Left lung (tissue), 10 donors: Measurements from ENCODE around the gene C1QTNF2. TPM values are rescaled to one million over a fixed set of nuclear protein-coding genes. Genes with fewer than 3 reads are reported as not detected.
A peak's percentile ranks its signal among the peaks of the same experiment; 100 is the strongest.

Experiments used
- ATAC-seq: fragments of 200-7000 bp; cut with Tn5 transposase; one replicate; pipeline ENCODE4 v1.9.1; 2020; ENCODE audit warnings: moderate library complexity
- DNase-seq, 4 donors: peaks; one replicate each; pipeline ENCODE4 v3.0.0-alpha.2; 2013 to 2020
- H3K27ac ChIP-seq, 2 donors: fragments of 200-600 bp; sonication (generic) in 1 of 2; one replicate each; pipeline versions ENCODE4 v1.5.0 to v1.8.0; 2020 to 2021
- H3K27me3 ChIP-seq, 2 donors: fragments of 200-600 bp; sonication (generic) in 1 of 2; one replicate each; pipeline versions ENCODE4 v1.5.0 to v1.8.0; 2020 to 2021
- H3K36me3 ChIP-seq, 2 donors: fragments of 200-600 bp; sonication (generic) in 1 of 2; one replicate each; pipeline versions ENCODE4 v1.5.0 to v1.8.0; 2020 to 2021
- H3K4me1 ChIP-seq, 2 donors: fragments of 200-600 bp; one replicate each; pipeline ENCODE4 v1.8.0; 2021
- H3K4me3 ChIP-seq, 2 donors: fragments of 200-600 bp; sonication (generic) in 1 of 2; one replicate each; pipeline versions ENCODE4 v1.5.0 to v1.8.0; 2020 to 2021; ENCODE audit warnings: mild to moderate bottlenecking in 1 of 2
- H3K9me3 ChIP-seq, 2 donors: fragments of 200-600 bp; sonication (generic) in 1 of 2; one replicate each; pipeline versions ENCODE4 v1.5.0 to v1.8.0; 2020 to 2021
- CTCF ChIP-seq, 2 donors: fragments of 200-600 bp; sonication (generic) in 1 of 2; IDR thresholded peaks; one replicate each; pipeline versions ENCODE4 v1.5.0 to v1.8.0; 2021; ENCODE audit warnings: antibody characterized with exemption in 2 of 2
- intact Hi-C, 2 donors: fragments of 100-400 bp; cut with DNase I; formaldehyde crosslinking; loops; one replicate each; pipeline versions ENCODE4 v1.11.2 to v1.14.2; 2022
- polyA plus RNA-seq, 6 donors: library from polyadenylated mRNA; unstranded; fragments of 120-200 nt; gene quantifications; one replicate each; pipeline ENCODE4 v1.2.1, GENCODE V29; 2013; ENCODE audit not compliant: insufficient read length in 6 of 6
- total RNA-seq, 2 donors: library from RNA; stranded (reverse); fragmentation: NEBNext Ultra II Directional; extraction: Animal tissue kit (Norgen Biotek cat#: 25700); gene quantifications; one replicate each; pipeline ENCODE4 v1.2.1, GENCODE V29; 2021
- donor health status: DM: no; HTN: yes; CAD: no.
- donor health status: DM: no; HTN: no; CAD: no.

The C1QTNF2 gene
- total and polyA plus RNA-seq, 8 donors = 2.3 to 5.3 (median 3.1) TPM

GRCh38 chr5:160370713-160371034 is 248 bp upstream of the C1QTNF2 start:
- H3K27ac ChIP-seq = peak overlapping the region in 1 of 2 donors; percentile 25
- H3K4me3 ChIP-seq = peak overlapping the region; percentile 47 to 53
- H3K27me3 ChIP-seq = peaks cover 0 to 25% of the 10 kb centered on the region in 2 donors
- no peaks in the 10 kb centered on the region for H3K36me3 ChIP-seq
- peaks cover 0 to 12% of the 10 kb centered on the region in 2 donors for H3K4me1 ChIP-seq
- ATAC-seq (no peak), DNase-seq (no peak)
- intact Hi-C loops = no loop called here
- TF ChIP-seq CTCF (IDR thresholded peaks at IDR 0.05) = no peak
- no peaks in the 10 kb centered on the region for H3K9me3 ChIP-seq

GRCh38 chr5:160367885-160368284 is 2.5 kb downstream of the C1QTNF2 start:
- no peak for DNase-seq
- no peak for TF ChIP-seq CTCF (IDR thresholded peaks at IDR 0.05)
- intact Hi-C loops = no loop called here
- no peak overlapping the region for H3K4me3 ChIP-seq
- H3K9me3 ChIP-seq = no peaks in the 10 kb centered on the region
- H3K4me1 ChIP-seq = peaks cover 6 to 17% of the 10 kb centered on the region in 2 donors
- H3K27me3 ChIP-seq = peaks cover 0 to 25% of the 10 kb centered on the region in 2 donors
- no peak for ATAC-seq
- H3K36me3 ChIP-seq = no peaks in the 10 kb centered on the region
- H3K27ac ChIP-seq = no peak overlapping the region

GRCh38 chr5:160367261-160367660 is 3.2 kb downstream of the C1QTNF2 start:
- no peak overlapping the region for H3K4me3 ChIP-seq
- no peak overlapping the region for H3K27ac ChIP-seq
- H3K9me3 ChIP-seq = no peaks in the 10 kb centered on the region
- DNase-seq (no peak), ATAC-seq (no peak)
- peaks cover 7 to 18% of the 10 kb centered on the region in 2 donors for H3K4me1 ChIP-seq
- no peak for TF ChIP-seq CTCF (IDR thresholded peaks at IDR 0.05)
- intact Hi-C loops = no loop called here
- no peaks in the 10 kb centered on the region for H3K36me3 ChIP-seq
- peaks cover 0 to 25% of the 10 kb centered on the region in 2 donors for H3K27me3 ChIP-seq

GRCh38 chr5:160366230-160366629 is 4.2 kb downstream of the C1QTNF2 start:
- H3K27ac ChIP-seq = no peak overlapping the region
- H3K4me3 ChIP-seq = no peak overlapping the region
- no peaks in the 10 kb centered on the region for H3K36me3 ChIP-seq
- no peak for ATAC-seq
- intact Hi-C loops = no loop called here
- peaks cover 0 to 23% of the 10 kb centered on the region in 2 donors for H3K27me3 ChIP-seq
- no peak for DNase-seq
- no peak for TF ChIP-seq CTCF (IDR thresholded peaks at IDR 0.05)
- H3K9me3 ChIP-seq = no peaks in the 10 kb centered on the region
- H3K4me1 ChIP-seq = peaks cover 7 to 18% of the 10 kb centered on the region in 2 donors

GRCh38 chr5:160363660-160364395 is 6.6 kb downstream of the C1QTNF2 start:
- H3K36me3 ChIP-seq = no peaks in the 10 kb centered on the region
- H3K4me3 ChIP-seq = no peak overlapping the region
- no peaks in the 10 kb centered on the region for H3K9me3 ChIP-seq
- DNase-seq (no peak), ATAC-seq (no peak)
- H3K4me1 ChIP-seq = peaks cover 6 to 13% of the 10 kb centered on the region in 2 donors
- no peaks in the 10 kb centered on the region for H3K27me3 ChIP-seq
- TF ChIP-seq CTCF (IDR thresholded peaks at IDR 0.05) = no peak
- intact Hi-C loops = no loop called here
- peak overlapping the region in 1 of 2 donors; percentile 7 for H3K27ac ChIP-seq
